CD4-positive, alpha-beta T cell (primary cell): Measurements from ENCODE around the gene TMEM63A. TPM values are rescaled to one million over a fixed set of nuclear protein-coding genes. Genes with fewer than 3 reads are reported as not detected.

Source experiments
- ATAC-seq: fragments of 200-7000 bp; cut with Tn5 transposase; one replicate; pipeline ENCODE4 v1.10.0; 2022; ENCODE audit warnings: mild to moderate bottlenecking; ENCODE audit not compliant: poor library complexity
- CTCF ChIA-PET: fragments of 350-600 bp; sonication (Branson Sonifier 250); formaldehyde crosslinking; loops from one replicate; lab custom pipeline; 2021; ENCODE audit warnings: antibody characterized with exemption, inconsistent platforms; lab: Charles Lee
- POLR2A ChIA-PET: fragments of 350-600 bp; sonication (Branson Sonifier 250); formaldehyde crosslinking; loops from one replicate; lab custom pipeline; 2021; ENCODE audit warnings: antibody characterized with exemption, inconsistent platforms; lab: Charles Lee
- DNase-seq, 14 experiments: peaks; one replicate each; pipeline ENCODE4 v3.0.0-alpha.2; 2013 to 2020; ENCODE audit warnings: mixed read lengths in 2 of 14
- H3K27ac ChIP-seq, 2 donors: one replicate each; pipeline versions ENCODE4 v1.5.1 to v1.7.0; 2013; ENCODE audit warnings: low read length in 2 of 2, low read depth in 1 of 2, mild to moderate bottlenecking in 1 of 2
- H3K27me3 ChIP-seq, 2 experiments: 1 replicate in 1 of 2; 2 replicates in 1 of 2; pipeline versions ENCODE4 v1.6.1 to v1.7.0; 2013; ENCODE audit warnings: low read length in 2 of 2, control low read depth in 1 of 2, mild to moderate bottlenecking in 1 of 2, moderate library complexity in 1 of 2; ENCODE audit not compliant: insufficient read depth in 2 of 2, control insufficient read depth in 1 of 2
- H3K36me3 ChIP-seq: one replicate; pipeline ENCODE4 v1.6.1; 2013; ENCODE audit warnings: low read length, control low read depth; ENCODE audit not compliant: insufficient read depth
- H3K4me1 ChIP-seq: one replicate; pipeline ENCODE4 v1.6.1; 2013; ENCODE audit warnings: low read length, control low read depth; ENCODE audit not compliant: insufficient read depth
- H3K4me3 ChIP-seq: one replicate; pipeline ENCODE4 v1.5.1; 2013; ENCODE audit warnings: mild to moderate bottlenecking, low read length, moderate library complexity
- H3K9me3 ChIP-seq, 2 experiments: 1 replicate in 1 of 2; 2 replicates in 1 of 2; pipeline versions ENCODE4 v1.6.1 to v1.7.0; 2013; ENCODE audit warnings: low read length in 2 of 2, mild to moderate bottlenecking in 2 of 2, control low read depth in 1 of 2, moderate library complexity in 1 of 2; ENCODE audit not compliant: control insufficient read depth in 1 of 2, insufficient read depth in 1 of 2
- H3K27ac Mint-ChIP-seq: one replicate; pipeline ENCODE4 v1.8.0; 2020; ENCODE audit warnings: mixed read lengths
- H3K27me3 Mint-ChIP-seq: one replicate; pipeline ENCODE4 v1.8.0; 2021; ENCODE audit warnings: mixed read lengths
- H3K36me3 Mint-ChIP-seq: one replicate; pipeline ENCODE4 v1.8.0; 2021; ENCODE audit warnings: low read depth, mixed read lengths
- H3K4me1 Mint-ChIP-seq: one replicate; pipeline ENCODE4 v1.8.0; 2021; ENCODE audit warnings: low read depth, mixed read lengths
- H3K4me3 Mint-ChIP-seq: one replicate; pipeline ENCODE4 v1.8.0; 2020; ENCODE audit warnings: mild to moderate bottlenecking, mixed read lengths
- H3K9me3 Mint-ChIP-seq: one replicate; pipeline ENCODE4 v1.8.0; 2020; ENCODE audit warnings: mixed read lengths
- CTCF ChIP-seq: fragments of 200-600 bp; IDR thresholded peaks from one replicate; pipeline ENCODE4 v1.8.0; 2022; ENCODE audit warnings: antibody characterized with exemption, mild to moderate bottlenecking
- intact Hi-C, 2 experiments: fragments of 100-400 bp; cut with DNase I in 1 of 2; cut with micrococcal nuclease in 1 of 2; formaldehyde crosslinking; loops; one replicate each; pipeline versions ENCODE4 v1.15.1 to v1.9.0; 2023 to 2025; cut with DNase I, micrococcal nuclease
- total RNA-seq, 174 experiments: library from RNA in 2 of 174; stranded (reverse) in 2 of 174; gene quantifications; one replicate each; pipeline ENCODE4 v1.2.3 and lab custom pipeline; 2021 to 2026

Gene TMEM63A
- total RNA-seq, 2 experiments from 2014 or later, result 199 to 204 TPM

GRCh38 chr1:225876900-225877510, 5.2 kb downstream of the TMEM63A start:
- H3K27me3 Mint-ChIP-seq, result no peaks in the 10 kb centered on the region
- ATAC-seq (no peak), DNase-seq (no peak)
- CTCF ChIA-PET, result interaction anchor here (2.1 kb wide), 1 partner anchor 34 kb away, joined by 10 read pairs; no protein-coding TSS in a partner anchor
- Histone ChIP-seq H3K36me3 (peaks cover 75% of the 10 kb centered on the region), H3K27me3 (no peaks in the 10 kb centered on the region), H3K4me3 (no peak overlapping the region), H3K9me3 (no peaks in the 10 kb centered on the region), H3K27ac (peak overlapping the region in 1 of 2 donors; percentile 5), H3K4me1 (peaks cover 91% of the 10 kb centered on the region)
- POLR2A ChIA-PET, result interaction anchor here (0.9 to 13.0 kb wide), 4 partner anchors 19 to 47 kb away, joined by 3 to 427 read pairs (median 6); partner anchors contain the start of gene PYCR2
- H3K4me1 Mint-ChIP-seq, result peaks cover 80% of the 10 kb centered on the region
- no peaks in the 10 kb centered on the region for H3K9me3 Mint-ChIP-seq
- peaks cover 98% of the 10 kb centered on the region for H3K36me3 Mint-ChIP-seq
- TF ChIP-seq CTCF, result no peak
- peak overlapping the region; percentile 86 for H3K27ac Mint-ChIP-seq
- intact Hi-C loops, result no loop called here
- H3K4me3 Mint-ChIP-seq, result peak overlapping the region; percentile 86

- ChIA-PET CTCF (interaction anchor here (0.7 kb wide), 1 partner anchor 384 kb away, joined by 4 read pairs; no protein-coding TSS in a partner anchor), POLR2A (interaction anchor here (0.6 to 13.0 kb wide), 7 partner anchors 20 to 187 kb away, joined by 3 to 427 read pairs (median 4); partner anchors contain the start of gene PYCR2)
- ATAC-seq (no peak), DNase-seq (peak in 1 of 14 experiments; percentile 37)
- Mint-ChIP-seq H3K4me1 (peaks cover 84% of the 10 kb centered on the region), H3K36me3 (peaks cover 99% of the 10 kb centered on the region), H3K4me3 (no peak overlapping the region), H3K9me3 (no peaks in the 10 kb centered on the region), H3K27me3 (no peaks in the 10 kb centered on the region), H3K27ac (peak overlapping the region; percentile 86)
- no peak overlapping the region for H3K4me3 ChIP-seq
- peaks cover 92% of the 10 kb centered on the region for H3K36me3 ChIP-seq
- no peak for TF ChIP-seq CTCF
- no peaks in the 10 kb centered on the region for H3K9me3 ChIP-seq
- intact Hi-C loops, result no loop called here
- peaks cover 87% of the 10 kb centered on the region for H3K4me1 ChIP-seq
- H3K27ac ChIP-seq, result peak overlapping the region in 1 of 2 donors; percentile 18
- H3K27me3 ChIP-seq, result no peaks in the 10 kb centered on the region
These were observed 7.0 kb downstream of the TMEM63A start for GRCh38 chr1:225875044-225875815.

DNA sequence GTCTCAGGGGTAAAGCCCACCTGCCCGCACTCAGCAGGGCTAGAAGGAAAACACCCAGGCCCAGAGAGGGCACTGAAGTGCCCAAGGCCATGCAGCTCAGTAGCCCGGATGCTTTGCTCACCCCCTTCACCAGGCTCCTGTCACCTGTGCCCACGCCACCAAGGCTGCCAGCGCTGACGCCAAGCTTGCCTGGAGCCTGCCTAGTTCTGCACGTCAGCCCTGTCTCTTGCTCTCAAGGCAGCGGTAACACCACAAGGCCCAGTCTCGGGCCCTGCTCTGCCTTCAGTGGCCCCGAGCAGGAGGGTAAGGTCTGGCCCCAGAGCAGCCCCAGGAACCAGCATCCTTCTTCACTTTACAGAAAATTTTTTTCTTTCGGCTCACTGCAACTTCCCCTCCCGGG, 7.7 kb downstream of the TMEM63A start:
- H3K9me3 Mint-ChIP-seq, result no peaks in the 10 kb centered on the region
- ATAC-seq (no peak), DNase-seq (no peak)
- H3K4me3 Mint-ChIP-seq, result no peak overlapping the region
- H3K4me1 Mint-ChIP-seq, result peaks cover 77% of the 10 kb centered on the region
- Histone ChIP-seq H3K27ac (no peak overlapping the region), H3K4me3 (no peak overlapping the region), H3K9me3 (no peaks in the 10 kb centered on the region), H3K27me3 (no peaks in the 10 kb centered on the region), H3K4me1 (peaks cover 79% of the 10 kb centered on the region), H3K36me3 (peaks cover 96% of the 10 kb centered on the region)
- H3K27me3 Mint-ChIP-seq, result no peaks in the 10 kb centered on the region
- peaks cover 95% of the 10 kb centered on the region for H3K36me3 Mint-ChIP-seq
- ChIA-PET POLR2A (interaction anchor here (0.6 to 13.0 kb wide), 3 partner anchors 8 to 100 kb away, joined by 3 to 427 read pairs (median 3); partner anchors contain the start of gene TMEM63A), CTCF (interaction anchor here (1.4 kb wide), 1 partner anchor 8 kb away, joined by 5 read pairs; the partner anchor contains the start of gene TMEM63A)
- H3K27ac Mint-ChIP-seq, result peak overlapping the region; percentile 70
- intact Hi-C loops, result no loop called here
- no peak for TF ChIP-seq CTCF
